Measurements from ENCODE around the gene WDFY2. TPM values are rescaled to one million over a fixed set of nuclear protein-coding genes. Genes with fewer than 3 reads are reported as not detected.

The WDFY2 gene
- total RNA-seq, 1 donor, result 11.9 TPM

GRCh38 chr13:51552027-51552426 is 32.2 kb upstream of the WDFY2 start:
- Histone ChIP-seq H2AFZ (ENCODE audit: low read length) (no peak overlapping the region), H3K9me3 (ENCODE audit: low read depth, low read length) (no peaks in the 10 kb centered on the region), H3K4me2 (ENCODE audit: insufficient read depth, low read length) (no peak overlapping the region), H3K4me1 (ENCODE audit: insufficient read depth, low read length) (no peaks in the 10 kb centered on the region), H3K4me3 (ENCODE audit: insufficient read depth, low read length) (no peak overlapping the region), H4K20me1 (ENCODE audit: insufficient read depth, low read length) (no peaks in the 10 kb centered on the region), H3K36me3 (ENCODE audit: insufficient read depth, low read length) (no peaks in the 10 kb centered on the region), H3K79me2 (ENCODE audit: insufficient read depth, low read length) (no peaks in the 10 kb centered on the region), H3K27me3 (ENCODE audit: insufficient read depth, low read length) (no peaks in the 10 kb centered on the region), H3K27ac (ENCODE audit: low read depth, low read length) (no peak overlapping the region)
- TF ChIP-seq CTCF (IDR thresholded peaks at IDR 0.05; ENCODE audit: extremely low read depth, low read depth, low read length), result no peak
- no peak for DNase-seq (ENCODE audit: insufficient read length, low spot score, missing footprints)

GRCh38 chr13:51553531-51553930 is 30.7 kb upstream of the WDFY2 start:
- Histone ChIP-seq H3K36me3 (ENCODE audit: insufficient read depth, low read length) (no peaks in the 10 kb centered on the region), H2AFZ (ENCODE audit: low read length) (no peak overlapping the region), H3K27ac (ENCODE audit: low read depth, low read length) (no peak overlapping the region), H3K79me2 (ENCODE audit: insufficient read depth, low read length) (no peaks in the 10 kb centered on the region), H3K27me3 (ENCODE audit: insufficient read depth, low read length) (no peaks in the 10 kb centered on the region), H3K4me2 (ENCODE audit: insufficient read depth, low read length) (no peak overlapping the region), H3K4me1 (ENCODE audit: insufficient read depth, low read length) (peaks cover 14% of the 10 kb centered on the region), H3K9me3 (ENCODE audit: low read depth, low read length) (no peaks in the 10 kb centered on the region), H3K4me3 (ENCODE audit: insufficient read depth, low read length) (no peak overlapping the region), H4K20me1 (ENCODE audit: insufficient read depth, low read length) (no peaks in the 10 kb centered on the region)
- no peak for DNase-seq (ENCODE audit: insufficient read length, low spot score, missing footprints)
- TF ChIP-seq CTCF (IDR thresholded peaks at IDR 0.05; ENCODE audit: extremely low read depth, low read depth, low read length), result no peak

GRCh38 chr13:51556740-51557139 is 27.5 kb upstream of the WDFY2 start:
- no peak overlapping the region for H3K4me2 ChIP-seq (ENCODE audit: insufficient read depth, low read length)
- no peaks in the 10 kb centered on the region for H3K27me3 ChIP-seq (ENCODE audit: insufficient read depth, low read length)
- H3K79me2 ChIP-seq (ENCODE audit: insufficient read depth, low read length), result no peaks in the 10 kb centered on the region
- H4K20me1 ChIP-seq (ENCODE audit: insufficient read depth, low read length), result no peaks in the 10 kb centered on the region
- H3K36me3 ChIP-seq (ENCODE audit: insufficient read depth, low read length), result no peaks in the 10 kb centered on the region
- no peak overlapping the region for H2AFZ ChIP-seq (ENCODE audit: low read length)
- TF ChIP-seq CTCF (IDR thresholded peaks at IDR 0.05; ENCODE audit: extremely low read depth, low read depth, low read length), result no peak
- no peaks in the 10 kb centered on the region for H3K9me3 ChIP-seq (ENCODE audit: low read depth, low read length)
- H3K27ac ChIP-seq (ENCODE audit: low read depth, low read length), result no peak overlapping the region
- DNase-seq (ENCODE audit: insufficient read length, low spot score, missing footprints), result no peak
- no peak overlapping the region for H3K4me3 ChIP-seq (ENCODE audit: insufficient read depth, low read length)
- peaks cover 16% of the 10 kb centered on the region for H3K4me1 ChIP-seq (ENCODE audit: insufficient read depth, low read length)

GRCh38 chr13:51557438-51557837 is 26.8 kb upstream of the WDFY2 start:
- TF ChIP-seq CTCF (IDR thresholded peaks at IDR 0.05; ENCODE audit: extremely low read depth, low read depth, low read length), result no peak
- H3K36me3 ChIP-seq (ENCODE audit: insufficient read depth, low read length), result no peaks in the 10 kb centered on the region
- H3K9me3 ChIP-seq (ENCODE audit: low read depth, low read length), result no peaks in the 10 kb centered on the region
- H2AFZ ChIP-seq (ENCODE audit: low read length), result peak overlapping the region; percentile 25
- peaks cover 16% of the 10 kb centered on the region for H3K4me1 ChIP-seq (ENCODE audit: insufficient read depth, low read length)
- H3K4me2 ChIP-seq (ENCODE audit: insufficient read depth, low read length), result peak overlapping the region; percentile 74
- H3K4me3 ChIP-seq (ENCODE audit: insufficient read depth, low read length), result peak overlapping the region; percentile 12
- peak; percentile 14 for DNase-seq (ENCODE audit: insufficient read length, low spot score, missing footprints)
- no peaks in the 10 kb centered on the region for H3K27me3 ChIP-seq (ENCODE audit: insufficient read depth, low read length)
- no peaks in the 10 kb centered on the region for H3K79me2 ChIP-seq (ENCODE audit: insufficient read depth, low read length)
- H4K20me1 ChIP-seq (ENCODE audit: insufficient read depth, low read length), result no peaks in the 10 kb centered on the region
- H3K27ac ChIP-seq (ENCODE audit: low read depth, low read length), result peak overlapping the region; percentile 44
